Measurements from ENCODE around the gene PLEKHG2.

The PLEKHG2 gene

GRCh38 chr19:39419003-39419402, 6.5 kb downstream of the PLEKHG2 start:
- DNase-seq = no peak

GRCh38 chr19:39420769-39421168, 8.3 kb downstream of the PLEKHG2 start:
- no peak for DNase-seq

- DNase-seq = no peak
Measured at GRCh38 chr19:39422020-39422419, 9.6 kb downstream of the PLEKHG2 start.

GRCh38 chr19:39423258-39424086, 11.0 kb downstream of the PLEKHG2 start:
- DNase-seq = no peak

- DNase-seq = no peak
Measured at GRCh38 chr19:39424934-39425333, 12.5 kb downstream of the PLEKHG2 start.

- no peak for DNase-seq
Measured at GRCh38 chr19:39425744-39426143, 13.3 kb downstream of the PLEKHG2 start.

- DNase-seq = no peak
Measured at GRCh38 chr19:39426170-39426569, 13.7 kb downstream of the PLEKHG2 start.

- no peak for DNase-seq
Measured at GRCh38 chr19:39427707-39428106, 15.2 kb downstream of the PLEKHG2 start.

GRCh38 chr19:39428283-39429112, 16.0 kb downstream of the PLEKHG2 start:
- peak; percentile 96 for DNase-seq

GRCh38 chr19:39430675-39431593, 18.5 kb downstream of the PLEKHG2 start:
- DNase-seq = no peak

GRCh38 chr19:39432677-39433025, 20.2 kb downstream of the PLEKHG2 start:
- no peak for DNase-seq

- DNase-seq = no peak
Measured at GRCh38 chr19:39433480-39434079, 21.1 kb downstream of the PLEKHG2 start.

GRCh38 chr19:39434123-39435076, 21.9 kb downstream of the PLEKHG2 start:
- DNase-seq = no peak

- peak; percentile 98 for DNase-seq
Measured at GRCh38 chr19:39435499-39436349, 23.3 kb downstream of the PLEKHG2 start, which contains the start of gene RPS16. TSS of gene RPS16 (minus strand) at chr19:39435949. CDS start at chr19:39435895, 54 bp downstream.

GRCh38 chr19:39436350-39436716, 23.9 kb downstream of the PLEKHG2 start:
- DNase-seq = no peak

GRCh38 chr19:39438270-39438934, 25.9 kb downstream of the PLEKHG2 start:
- peak; percentile 17 for DNase-seq

- DNase-seq = peak; percentile 17
Measured at GRCh38 chr19:39444598-39445195, 32.2 kb downstream of the PLEKHG2 start.

- DNase-seq = peak; percentile 96
Measured at GRCh38 chr19:39445196-39446111, 33.0 kb downstream of the PLEKHG2 start, which contains the start of gene SUPT5H. TSS of gene SUPT5H (plus strand) at chr19:39445582. CDS start at chr19:39445891, 309 bp downstream.

Measured in fibroblast of skin of scalp (primary cell).